GM19438 (cell line): ENCODE results near the gene TMEM88.
"Not testable (repeated sequence)": the region's sequence is repeated elsewhere in the genome, so short reads cannot be mapped to it uniquely, and the experiment has no call there.

Experiments used
- ATAC-seq: cut with Tn5 transposase; IDR thresholded peaks from one replicate; pipeline ENCODE4 v1.9.1; 2021; ENCODE audit warnings: low read depth; ENCODE audit not compliant: unreplicated experiment

The TMEM88 gene, protein sequence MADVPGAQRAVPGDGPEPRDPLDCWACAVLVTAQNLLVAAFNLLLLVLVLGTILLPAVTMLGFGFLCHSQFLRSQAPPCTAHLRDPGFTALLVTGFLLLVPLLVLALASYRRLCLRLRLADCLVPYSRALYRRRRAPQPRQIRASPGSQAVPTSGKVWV

GRCh38 chr17:7854851-7855659, at the start of gene TMEM88:
Gene TMEM88 (plus strand): TSS chr17:7855066. CDS start chr17:7855075, 9 bp downstream.
- ATAC-seq = no peak

DNA sequence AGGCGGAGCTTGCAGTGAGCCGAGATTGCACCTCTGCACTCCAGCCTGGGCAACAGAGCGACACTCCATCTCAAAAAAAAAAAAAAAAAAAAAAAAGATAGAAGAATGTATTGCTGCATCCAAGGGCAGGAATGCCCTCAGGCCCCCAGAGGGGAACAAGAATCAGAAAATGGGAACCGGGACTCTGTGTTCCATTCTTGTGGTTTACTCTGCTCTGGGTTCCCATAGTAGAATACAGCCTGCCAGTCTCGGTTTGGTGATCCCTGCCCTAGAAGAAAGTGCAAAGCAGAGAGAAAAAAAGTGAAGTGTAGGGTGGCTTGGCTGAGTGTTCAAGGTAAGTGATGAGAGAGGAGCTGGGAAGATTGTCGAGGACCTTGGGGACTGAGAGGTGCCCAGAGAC, 48.3 kb upstream of the TMEM88 start:
- no peak for ATAC-seq

DNA sequence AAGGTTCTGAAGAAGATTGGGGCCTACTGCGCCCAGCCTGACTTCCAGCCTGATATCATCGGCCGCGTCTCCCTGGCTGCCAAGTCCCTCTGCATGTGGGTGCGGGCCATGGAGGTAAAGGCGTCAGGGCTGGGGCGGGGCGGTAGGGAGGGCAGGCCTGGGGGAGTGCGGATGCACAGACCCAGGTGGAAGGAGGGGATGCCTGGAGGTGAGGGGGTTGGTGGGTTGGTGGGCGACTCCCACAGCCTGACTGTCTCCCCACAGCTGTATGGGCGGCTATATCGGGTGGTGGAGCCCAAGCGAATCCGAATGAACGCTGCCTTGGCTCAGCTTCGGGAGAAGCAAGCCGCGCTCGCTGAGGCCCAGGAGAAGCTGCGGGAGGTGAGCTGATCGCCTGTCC, 47.7 kb upstream of the TMEM88 start:
- no peak for ATAC-seq

GRCh38 chr17:7809086-7809790, 45.6 kb upstream of the TMEM88 start:
- no peak for ATAC-seq

DNA sequence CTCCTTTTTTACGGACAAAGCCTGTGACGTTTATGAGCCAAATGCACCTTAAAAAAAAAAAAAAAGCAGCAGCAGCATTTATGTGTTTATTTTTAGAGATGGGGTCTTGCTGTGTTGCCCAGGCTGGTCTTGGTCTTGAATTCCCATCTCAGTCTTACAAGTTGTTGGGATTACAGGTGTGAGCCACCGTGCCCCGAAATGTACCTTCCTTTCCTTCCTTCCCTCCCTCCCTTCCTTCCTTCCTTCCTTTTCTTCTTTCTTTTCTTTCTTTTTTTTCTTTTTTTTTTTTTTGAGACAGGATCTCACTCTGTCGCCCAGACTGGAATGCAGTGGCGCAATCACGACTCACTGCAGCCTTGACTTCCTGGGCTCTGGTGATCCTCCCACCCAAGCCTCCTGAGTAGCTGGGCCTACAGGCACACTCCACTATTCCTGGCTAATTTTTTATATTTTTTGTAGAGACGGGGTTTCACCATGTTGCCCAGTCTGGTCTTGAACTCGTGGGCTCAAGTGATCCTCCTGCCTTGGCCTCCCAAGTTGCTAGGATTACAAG, 45.0 kb upstream of the TMEM88 start:
- not testable (repeated sequence) for ATAC-seq

- no peak for ATAC-seq
Measured at GRCh38 chr17:7811251-7811650, 43.6 kb upstream of the TMEM88 start.

DNA sequence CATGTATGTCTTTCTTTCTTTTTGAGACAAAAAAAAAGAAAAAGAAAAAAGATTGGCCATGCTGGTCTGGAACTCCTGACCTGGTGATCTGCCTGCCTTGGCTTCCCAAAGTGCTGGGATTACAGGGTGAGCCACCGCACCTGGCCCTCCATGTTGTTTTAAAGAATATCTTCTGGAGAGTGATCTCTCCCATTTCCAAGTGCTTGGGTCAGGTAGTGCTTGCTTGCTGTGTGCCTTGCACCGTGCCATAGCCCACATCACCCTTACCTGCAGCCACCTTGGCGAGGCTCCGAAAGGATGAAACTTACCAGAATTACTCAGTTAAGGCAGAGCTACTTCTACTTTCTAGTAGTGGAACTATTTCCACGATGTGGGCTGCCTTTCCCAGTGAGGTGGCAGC, 39.9 kb upstream of the TMEM88 start:
- ATAC-seq = no peak

- ATAC-seq = no peak
Measured at GRCh38 chr17:7816926-7817642, 37.8 kb upstream of the TMEM88 start.

DNA sequence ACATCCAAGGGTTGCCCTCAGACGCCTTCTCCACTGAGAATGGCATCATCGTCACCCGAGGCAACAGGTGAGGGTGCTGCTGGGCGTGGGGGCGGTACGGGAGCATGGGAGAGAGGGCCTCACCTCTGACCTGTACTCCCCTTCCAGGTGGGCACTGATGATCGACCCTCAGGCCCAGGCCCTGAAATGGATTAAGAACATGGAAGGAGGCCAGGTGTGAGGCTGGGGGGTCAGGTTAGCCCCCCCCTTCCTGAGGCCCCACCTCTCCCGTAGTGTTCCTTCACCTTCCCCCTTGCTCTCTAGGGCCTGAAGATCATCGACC, 37.3 kb upstream of the TMEM88 start:
- no peak for ATAC-seq

GRCh38 chr17:7818026-7818425, 36.8 kb upstream of the TMEM88 start:
- no peak for ATAC-seq

DNA sequence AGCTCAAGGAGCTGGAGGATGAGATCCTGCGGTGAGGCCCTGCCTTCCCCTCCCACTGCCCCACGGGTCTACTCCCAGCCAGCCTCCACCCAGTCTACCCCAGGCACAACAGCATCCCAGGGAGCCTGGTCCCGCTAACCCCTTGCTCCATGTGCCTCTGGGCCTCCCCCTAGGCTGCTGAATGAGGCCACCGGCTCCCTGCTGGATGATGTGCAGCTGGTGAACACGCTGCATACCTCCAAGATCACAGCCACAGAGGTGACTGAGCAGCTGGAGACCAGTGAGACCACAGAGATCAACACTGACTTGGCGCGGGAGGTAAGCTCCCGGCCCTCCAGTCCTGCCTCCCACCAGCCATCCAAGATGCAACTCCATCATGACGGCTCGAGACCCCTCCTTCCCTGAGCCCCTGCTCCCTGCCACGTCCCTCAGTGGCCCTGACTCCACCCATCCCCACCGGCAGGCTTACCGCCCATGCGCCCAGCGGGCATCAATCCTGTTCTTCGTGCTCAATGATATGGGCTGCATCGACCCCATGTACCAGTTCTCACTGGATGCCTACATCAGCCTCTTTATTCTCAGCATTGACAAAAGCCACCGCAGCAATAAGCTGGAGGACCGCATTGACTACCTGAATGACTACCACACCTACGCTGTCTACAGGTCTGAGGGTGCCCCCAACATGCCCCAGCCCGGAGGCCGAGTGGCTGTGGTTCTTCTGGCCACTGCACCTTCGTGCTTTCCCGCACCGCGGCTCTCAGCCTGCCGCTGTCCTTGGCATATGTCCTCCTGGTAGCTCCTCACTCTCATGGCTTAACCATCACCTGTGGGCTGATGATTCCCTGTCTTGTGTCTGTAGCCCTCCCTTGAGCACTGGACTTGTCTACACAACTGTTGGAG, 35.9 kb upstream of the TMEM88 start:
- ATAC-seq = no peak

- ATAC-seq = no peak
Measured at GRCh38 chr17:7820231-7820630, 34.6 kb upstream of the TMEM88 start.

DNA sequence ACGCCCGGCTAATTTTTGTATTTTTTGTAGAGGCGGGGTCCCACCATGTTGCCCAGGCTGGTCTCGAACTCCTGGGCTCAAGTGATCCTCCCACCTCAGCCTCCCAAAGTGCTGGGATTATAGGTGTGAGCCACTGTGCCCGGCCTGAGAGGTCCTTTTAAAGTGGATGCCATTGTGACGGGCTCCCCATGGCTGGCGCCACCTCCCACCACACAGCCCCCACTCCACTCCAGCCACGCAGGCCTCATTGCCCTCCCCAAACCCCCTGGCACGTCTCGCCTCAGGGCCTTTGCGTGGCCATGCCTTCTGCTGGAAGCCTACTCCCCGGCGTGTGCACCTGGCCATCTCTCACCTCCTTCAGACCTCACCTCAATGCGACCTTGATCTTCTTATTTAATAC, 32.7 kb upstream of the TMEM88 start:
- ATAC-seq = no peak

DNA sequence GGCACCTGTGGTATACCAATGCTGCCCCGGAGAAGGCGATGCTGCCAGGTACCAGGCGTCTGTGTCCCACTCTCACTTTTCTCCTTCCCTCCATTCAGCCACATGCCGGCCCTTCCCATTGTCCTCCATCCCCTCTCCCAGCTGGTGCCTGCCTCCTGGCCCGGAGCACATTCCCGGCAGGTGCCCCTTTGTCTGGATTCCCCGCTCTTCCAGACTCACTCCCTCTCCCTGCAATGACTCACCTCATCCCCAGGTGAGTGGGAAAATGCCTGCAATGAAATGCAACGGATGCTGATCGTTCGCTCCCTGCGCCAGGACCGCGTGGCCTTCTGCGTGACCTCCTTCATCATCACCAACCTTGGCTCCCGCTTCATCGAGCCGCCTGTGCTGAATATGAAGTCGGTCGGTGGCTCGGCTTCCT, 31.3 kb upstream of the TMEM88 start:
- ATAC-seq = no peak

DNA sequence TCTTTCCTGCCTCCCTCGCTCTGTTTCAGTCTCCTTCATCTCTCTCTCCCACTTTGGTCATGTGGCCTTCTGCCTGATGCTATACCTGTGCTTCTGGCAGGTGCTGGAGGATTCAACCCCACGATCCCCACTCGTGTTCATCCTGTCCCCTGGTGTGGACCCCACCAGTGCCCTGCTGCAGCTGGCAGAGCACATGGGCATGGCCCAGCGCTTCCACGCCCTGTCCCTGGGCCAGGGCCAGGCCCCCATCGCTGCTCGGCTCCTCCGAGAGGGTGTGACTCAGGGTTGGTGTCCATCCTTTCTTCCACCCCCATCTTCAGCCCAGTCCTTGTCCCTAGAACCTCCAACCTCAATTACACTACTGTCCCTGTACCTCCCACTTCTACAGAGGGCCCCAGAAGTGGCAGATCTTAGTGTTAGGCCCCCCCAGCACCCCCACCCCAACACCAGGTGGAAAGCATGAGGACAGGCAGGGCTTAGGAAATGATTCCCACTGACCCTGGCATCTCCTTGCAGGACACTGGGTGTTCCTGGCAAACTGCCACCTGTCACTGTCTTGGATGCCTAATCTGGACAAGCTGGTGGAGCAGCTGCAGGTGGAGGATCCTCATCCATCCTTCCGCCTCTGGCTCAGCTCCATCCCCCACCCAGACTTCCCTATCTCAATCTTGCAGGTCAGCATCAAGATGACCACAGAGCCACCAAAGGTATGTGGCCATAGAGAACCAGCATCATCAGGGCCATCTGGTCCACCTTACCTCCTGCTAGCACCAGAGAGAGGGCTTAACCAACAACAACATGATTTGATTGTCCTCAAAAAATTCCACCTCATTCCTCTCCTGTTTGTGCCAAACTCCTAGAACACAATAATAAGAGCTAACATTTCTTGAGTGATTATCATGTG, 30.6 kb upstream of the TMEM88 start:
- no peak for ATAC-seq

DNA sequence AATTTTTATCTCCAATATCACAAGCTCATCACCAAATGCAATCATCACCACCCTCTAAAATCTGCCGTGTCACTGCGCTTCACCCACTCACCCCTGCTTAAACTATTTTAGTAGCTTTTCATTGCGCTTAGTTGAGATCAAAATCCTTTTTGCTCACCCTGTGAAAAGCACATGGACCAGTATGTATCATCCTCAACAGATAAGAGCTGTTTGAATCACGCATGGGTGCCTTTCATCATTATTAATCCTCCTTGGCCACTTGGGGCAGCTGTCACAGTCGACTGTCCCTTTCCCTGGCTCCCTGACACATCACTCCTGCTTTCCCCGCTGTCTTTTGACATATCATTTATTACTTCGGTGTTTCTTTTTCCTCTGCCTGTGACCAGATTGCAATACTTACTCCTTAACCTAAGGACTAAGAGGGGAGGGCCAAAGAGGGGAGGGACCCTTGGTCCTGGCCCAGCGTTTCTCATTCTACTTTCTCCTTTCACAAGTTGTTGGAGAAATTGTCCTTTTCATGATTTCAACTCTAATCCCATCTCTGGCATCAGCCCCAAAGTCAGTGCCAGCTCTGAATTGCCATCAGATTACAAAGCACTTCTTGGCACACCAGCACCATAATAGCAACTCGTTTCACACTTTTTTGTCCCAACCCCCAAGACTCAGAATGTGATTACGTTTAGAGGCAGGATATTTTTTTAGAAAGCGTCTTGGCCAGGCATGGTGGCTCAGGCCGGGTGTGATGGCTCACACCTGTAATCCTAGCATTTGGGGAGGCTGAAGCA, 29.5 kb upstream of the TMEM88 start:
- no peak for ATAC-seq

- no peak for ATAC-seq
Measured at GRCh38 chr17:7830616-7831015, 24.2 kb upstream of the TMEM88 start.

DNA sequence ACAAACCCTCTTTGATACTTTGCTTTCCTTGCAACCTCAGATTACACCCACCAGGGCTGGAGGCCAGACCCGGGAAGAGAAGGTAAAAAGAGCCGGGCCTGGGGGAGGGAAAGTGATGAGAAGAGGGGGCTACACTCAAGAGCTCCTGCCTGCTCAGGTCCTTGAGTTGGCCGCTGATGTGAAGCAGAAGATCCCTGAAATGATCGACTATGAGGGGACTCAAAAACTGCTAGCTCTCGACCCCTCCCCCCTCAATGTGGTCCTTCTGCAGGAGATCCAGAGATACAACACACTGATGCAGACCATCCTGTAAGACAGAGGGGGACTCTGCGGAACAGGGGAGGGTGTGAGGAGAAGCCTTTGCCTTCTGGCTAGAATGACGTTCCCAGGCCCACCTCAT, 23.6 kb upstream of the TMEM88 start:
- ATAC-seq = no peak
